Pancreas (tissue), 10 donors: ENCODE results near the gene CHD9. TPM values are rescaled to one million over a fixed set of nuclear protein-coding genes. Genes with fewer than 3 reads are reported as not detected.
A peak's percentile ranks its signal among the peaks of the same experiment; 100 is the strongest.

Experiments
- ATAC-seq, 4 donors: fragments of 200-7000 bp; cut with Tn5 transposase; one replicate each; pipeline versions ENCODE4 v1.8.0 to v1.9.1; 2020; ENCODE audit warnings: mild to moderate bottlenecking in 4 of 4, moderate library complexity in 4 of 4
- DNase-seq, 6 donors: peaks; one replicate each; pipeline ENCODE4 v3.0.0-alpha.2; 2020
- FAIRE-seq: peaks from 2 replicates; lab custom pipeline; 2012; peaks lifted over from hg19 to GRCh38; lab: Jason Lieb, UNC
- H3K27ac ChIP-seq, 4 donors: fragments of 200-600 bp; sonication (generic); 1 replicate in 3 of 4; 2 replicates in 1 of 4; pipeline versions ENCODE4 v1.5.0 to v1.8.0; 2020
- H3K27me3 ChIP-seq, 4 donors: fragments of 200-600 bp; one replicate each; pipeline ENCODE4 v1.8.0; 2021
- H3K36me3 ChIP-seq, 3 donors: fragments of 200-600 bp; sonication (generic) in 1 of 3; one replicate each; pipeline versions ENCODE4 v1.5.0 to v1.8.0; 2020 to 2021
- H3K4me1 ChIP-seq, 3 donors: fragments of 200-600 bp; one replicate each; pipeline ENCODE4 v1.8.0; 2021
- H3K4me3 ChIP-seq, 4 donors: fragments of 200-600 bp; sonication (generic) in 2 of 4; one replicate each; pipeline versions ENCODE4 v1.5.0 to v1.8.0; 2020 to 2021
- H3K9me3 ChIP-seq, 4 donors: fragments of 200-600 bp; one replicate each; pipeline ENCODE4 v1.8.0; 2021
- CTCF ChIP-seq, 4 donors: fragments of 200-600 bp; sonication (generic) in 3 of 4; IDR thresholded peaks; one replicate each; pipeline versions ENCODE4 v1.5.0 to v1.8.0; 2021; ENCODE audit warnings: antibody characterized with exemption in 4 of 4
- WGBS, 2 donors: extraction: QIAGEN DNeasy Blood & Tissue Kit; methylation state at CpG; one replicate each; pipeline ENCODE4 v1.1.7; 2013; 5-methylcytosine and 5-hydroxymethylcytosine counted together
- intact Hi-C, 3 donors: fragments of 100-400 bp; cut with DNase I; formaldehyde crosslinking; loops; one replicate each; pipeline versions ENCODE4 v1.11.1 to v1.14.2; 2022
- polyA plus RNA-seq, 2 donors: library from polyadenylated mRNA; stranded (reverse); fragments of 200-250 nt; gene quantifications; one replicate each; pipeline ENCODE4 v1.2.3, GENCODE V29; 2013
- total RNA-seq, 6 donors: library from RNA; stranded (reverse); fragmentation: NEBNext Ultra II Directional in 4 of 6; extraction: Animal tissue kit (Norgen Biotek cat#: 25700) in 4 of 6; gene quantifications; one replicate each; pipeline versions ENCODE4 v1.2.1 to v1.2.4, GENCODE V29; 2021 to 2023
- donor health status: healthy with polysubstance abuse.
- donor health status: DM: no; HTN: no; CAD: no; lungs with moderate emphysema.
- donor health status: DM: no; HTN: no; CAD: no.
- donor health status: control.
- donor health status: control.
- donor health status: Bipolar disorder and iron deficiency.
- donor health status: DM: yes; HTN: yes; CAD: no.
- donor health status: DM: no; HTN: no; CAD: no.
- donor health status: DM: no; HTN: no; CAD: no.
- donor health status: DM: yes; HTN: yes; CAD: no.

CHD9 gene
- total and polyA plus RNA-seq, 8 donors, result 7.2 to 40.9 (median 30.1) TPM

GRCh38 chr16:53055541-53056391 lies 975 bp downstream of the CHD9 start:
- H3K4me1 ChIP-seq, result peaks cover 0 to 11% (median 0%) of the 10 kb centered on the region in 3 donors
- intact Hi-C loops, result loop anchor here in 2 of 3 donors (10.0 kb wide), 2 partner anchors 99 to 229 kb away; no protein-coding TSS in a partner anchor
- H3K36me3 ChIP-seq, result no peaks in the 10 kb centered on the region
- H3K27ac ChIP-seq, result peak overlapping the region in 3 of 4 donors; percentile 69 to 81 (median 71)
- DNase-seq, result peak in 1 of 6 donors; percentile 19
- TF ChIP-seq CTCF (IDR thresholded peaks at IDR 0.05), result no peak
- H3K4me3 ChIP-seq, result peak overlapping the region; percentile 60 to 76 (median 66)
- H3K9me3 ChIP-seq, result no peaks in the 10 kb centered on the region
- no peak for FAIRE-seq
- WGBS, 2 donors, result 47 to 52% methylated on average over 10 of the region's 10 CpGs
- ATAC-seq, result peak in 3 of 4 donors; percentile 1 to 7 (median 4)
- H3K27me3 ChIP-seq, result no peaks in the 10 kb centered on the region

GRCh38 chr16:53056392-53056881 lies 1.6 kb downstream of the CHD9 start:
- Histone ChIP-seq H3K27me3 (no peaks in the 10 kb centered on the region), H3K4me1 (peaks cover 0 to 11% (median 0%) of the 10 kb centered on the region in 3 donors), H3K9me3 (no peaks in the 10 kb centered on the region), H3K27ac (peak overlapping the region in 1 of 4 donors; percentile 81), H3K36me3 (no peaks in the 10 kb centered on the region), H3K4me3 (no peak overlapping the region)
- TF ChIP-seq CTCF (IDR thresholded peaks at IDR 0.05), result no peak
- WGBS, 2 donors, result 82 to 85% methylated on average over 8 of the region's 8 CpGs
- intact Hi-C loops, result loop anchor here in 2 of 3 donors (10.0 kb wide), 2 partner anchors 98 to 228 kb away; no protein-coding TSS in a partner anchor
- ATAC-seq (no peak), FAIRE-seq (no peak), DNase-seq (no peak)

- ATAC-seq (no peak), DNase-seq (no peak), FAIRE-seq (no peak)
- H3K27ac ChIP-seq, result no peak overlapping the region
- H3K4me3 ChIP-seq, result no peak overlapping the region
- no peaks in the 10 kb centered on the region for H3K36me3 ChIP-seq
- WGBS, 2 donors, result 93 to 94% methylated on average over 8 of the region's 8 CpGs
- peaks cover 0 to 11% (median 0%) of the 10 kb centered on the region in 3 donors for H3K4me1 ChIP-seq
- no peak for TF ChIP-seq CTCF (IDR thresholded peaks at IDR 0.05)
- no peaks in the 10 kb centered on the region for H3K9me3 ChIP-seq
- H3K27me3 ChIP-seq, result no peaks in the 10 kb centered on the region
- intact Hi-C loops, result loop anchor here in 2 of 3 donors (10.0 kb wide), 2 partner anchors 97 to 227 kb away; no protein-coding TSS in a partner anchor
Measured at GRCh38 chr16:53057658-53058057, 2.9 kb downstream of the CHD9 start.

GRCh38 chr16:53058441-53058840 lies 3.6 kb downstream of the CHD9 start:
- Histone ChIP-seq H3K4me1 (peaks cover 0 to 11% (median 0%) of the 10 kb centered on the region in 3 donors), H3K9me3 (no peaks in the 10 kb centered on the region), H3K4me3 (no peak overlapping the region), H3K36me3 (no peaks in the 10 kb centered on the region), H3K27me3 (no peaks in the 10 kb centered on the region), H3K27ac (no peak overlapping the region)
- no peak for TF ChIP-seq CTCF (IDR thresholded peaks at IDR 0.05)
- FAIRE-seq, result no peak
- no peak for DNase-seq
- WGBS, 2 donors, result 82 to 86% methylated on average over 5 of the region's 5 CpGs
- ATAC-seq, result no peak
- intact Hi-C loops, result loop anchor here in 2 of 3 donors (10.0 kb wide), 2 partner anchors 96 to 226 kb away; no protein-coding TSS in a partner anchor
